GM18498 (cell line): ENCODE results near the gene SLC26A11.
"Not testable (repeated sequence)": the region's sequence is repeated elsewhere in the genome, so short reads cannot be mapped to it uniquely, and the experiment has no call there.

Experiments used
- ATAC-seq: cut with Tn5 transposase; IDR thresholded peaks from one replicate; pipeline ENCODE4 v1.9.1; 2021; ENCODE audit warnings: mild to moderate bottlenecking, moderate library complexity; ENCODE audit not compliant: unreplicated experiment

The SLC26A11 gene

GRCh38 chr17:80260791-80261158 is 40.5 kb downstream of the SLC26A11 start, which contains the start of gene RNF213:
TSS of gene RNF213 (plus strand) at chr17:80260852. CDS start at chr17:80263682, 2,830 bp downstream.
- peak; percentile 33 for ATAC-seq

- ATAC-seq, result peak; percentile 2
Measured at GRCh38 chr17:80261159-80261894, 41.1 kb downstream of the SLC26A11 start.

GRCh38 chr17:80261895-80262279 is 41.7 kb downstream of the SLC26A11 start:
- ATAC-seq, result no peak

- ATAC-seq, result no peak
Measured at GRCh38 chr17:80262291-80262690, 42.1 kb downstream of the SLC26A11 start.

- no peak for ATAC-seq
Measured at GRCh38 chr17:80262775-80263244, 42.6 kb downstream of the SLC26A11 start.

GRCh38 chr17:80263253-80264204 is 43.3 kb downstream of the SLC26A11 start:
- ATAC-seq, result peak; percentile 53

GRCh38 chr17:80264205-80265075 is 44.2 kb downstream of the SLC26A11 start:
- no peak for ATAC-seq

- ATAC-seq, result peak; percentile 31
Measured at GRCh38 chr17:80265205-80266068, 45.2 kb downstream of the SLC26A11 start.

- ATAC-seq, result no peak
Measured at GRCh38 chr17:80267391-80267790, 47.2 kb downstream of the SLC26A11 start.

GRCh38 chr17:80268427-80268826 is 48.2 kb downstream of the SLC26A11 start:
- ATAC-seq, result no peak

- ATAC-seq, result no peak
Measured at GRCh38 chr17:80269405-80269807, 49.2 kb downstream of the SLC26A11 start.

GRCh38 chr17:80270104-80270503 is 49.9 kb downstream of the SLC26A11 start:
- ATAC-seq, result no peak

GRCh38 chr17:80270836-80271235 is 50.6 kb downstream of the SLC26A11 start:
- no peak for ATAC-seq

- no peak for ATAC-seq
Measured at GRCh38 chr17:80272366-80272765, 52.1 kb downstream of the SLC26A11 start.

- ATAC-seq, result no peak
Measured at GRCh38 chr17:80274331-80274730, 54.1 kb downstream of the SLC26A11 start.

- no peak for ATAC-seq
Measured at GRCh38 chr17:80274871-80275449, 54.7 kb downstream of the SLC26A11 start.

- ATAC-seq, result not testable (repeated sequence)
Measured at GRCh38 chr17:80275857-80276256, 55.6 kb downstream of the SLC26A11 start.

GRCh38 chr17:80277751-80278671 is 57.8 kb downstream of the SLC26A11 start:
- no peak for ATAC-seq
